HCT116 (cell line): ENCODE measurements around the gene ZFHX3. TPM values are rescaled to one million over a fixed set of nuclear protein-coding genes. Genes with fewer than 3 reads are reported as not detected.

ENCODE experiments used
- ATAC-seq: fragments of 200-7000 bp; cut with Tn5 transposase; 2 replicates; pipeline ENCODE4 v1.9.1; 2020; ENCODE audit warnings: mild to moderate bottlenecking, moderate library complexity
- BruUV-seq: library from RNA; stranded (reverse); fragments of 400-500 nt; replicated peaks from 2 replicates; lab custom pipeline; 2021; lab: Mats Ljungman, UMichigan
- CTCF ChIA-PET: fragments of 300-600 bp; sonication (Branson Sonifier 250); formaldehyde crosslinking; loops from one replicate; lab custom pipeline; 2021; ENCODE audit warnings: antibody characterized with exemption; lab: Charles Lee
- POLR2A ChIA-PET: fragments of 300-600, 350-600 bp; sonication (Branson Sonifier 250); formaldehyde crosslinking; loops from one replicate; lab custom pipeline; 2021; ENCODE audit warnings: antibody characterized with exemption; lab: Charles Lee
- RAD21 ChIA-PET, 2 experiments: fragments of 300-600 bp; sonication (Branson Sonifier 250); formaldehyde crosslinking; loops; one replicate each; lab custom pipeline; 2023; ENCODE audit warnings: low total read pairs in 2 of 2; ENCODE audit not compliant: uncharacterized antibody in 2 of 2, unreplicated experiment in 2 of 2, low non-redundant PET in 1 of 2; lab: Charles Lee
- DNase-seq: peaks from one replicate; pipeline ENCODE4 v3.0.0-alpha.2; 2010; ENCODE audit warnings: low read depth, low spot score
- H2AFZ ChIP-seq: fragments of 200-600 bp; shearing (Covaris generic), sonication (generic); 2 replicates; pipeline ENCODE4 v1.6.1; 2017; ENCODE audit warnings: low read depth, mixed run types, mixed read lengths, antibody characterized with exemption, low read length; ENCODE audit not compliant: poor library complexity, severe bottlenecking
- H3K27ac ChIP-seq: 2 replicates; pipeline ENCODE4 v1.5.1; 2012; ENCODE audit warnings: low read depth, low read length
- H3K27me3 ChIP-seq: fragments of 200-600 bp; sonication (generic); 2 replicates; pipeline ENCODE4 v1.6.1; 2016; ENCODE audit warnings: mixed run types, low read length, mixed read lengths; ENCODE audit not compliant: insufficient read depth
- H3K36me3 ChIP-seq, 2 experiments: fragments of 200-500 bp in 1 of 2; fragments of 200-600 bp in 1 of 2; sonication (Bioruptor generic) in 1 of 2; sonication (generic) in 1 of 2; 2 replicates each; pipeline versions ENCODE4 v1.5.1 to v1.6.1; 2014 to 2016; ENCODE audit warnings: low read length in 2 of 2, inconsistent platforms in 1 of 2, mixed read lengths in 1 of 2, mixed run types in 1 of 2; ENCODE audit not compliant: insufficient read depth in 2 of 2, control insufficient read depth in 1 of 2
- H3K4me1 ChIP-seq, 2 experiments: fragments of 200-600 bp in 1 of 2; sonication (generic) in 1 of 2; 2 replicates each; pipeline versions ENCODE4 v1.5.1 to v1.6.1; 2012 to 2017; ENCODE audit warnings: low read length in 2 of 2, inconsistent platforms in 1 of 2, mild to moderate bottlenecking in 1 of 2, mixed read lengths in 1 of 2, mixed run types in 1 of 2, moderate library complexity in 1 of 2; ENCODE audit not compliant: insufficient read depth in 2 of 2, control insufficient read depth in 1 of 2
- H3K4me2 ChIP-seq: fragments of 200-600 bp; sonication (generic); 2 replicates; pipeline ENCODE4 v1.6.1; 2017; ENCODE audit warnings: mixed run types, low read length, mixed read lengths
- H3K4me3 ChIP-seq, 2 experiments: fragments of 200-600 bp in 1 of 2; sonication (generic) in 1 of 2; replicated peaks in 1 of 2; 2 replicates each; pipeline ENCODE4 v1.5.1; 2011 to 2016; ENCODE audit warnings: low read length in 2 of 2, control low read depth in 1 of 2, low read depth in 1 of 2, mild to moderate bottlenecking in 1 of 2, mixed read lengths in 1 of 2, mixed run types in 1 of 2
- H3K79me2 ChIP-seq: fragments of 200-600 bp; sonication (generic); 2 replicates; pipeline ENCODE4 v1.6.1; 2017; ENCODE audit warnings: mild to moderate bottlenecking, mixed run types, low read length, moderate library complexity, mixed read lengths; ENCODE audit not compliant: insufficient read depth
- H3K9ac ChIP-seq: fragments of 200-600 bp; sonication (generic); 2 replicates; pipeline ENCODE4 v1.6.1; 2016; ENCODE audit warnings: low read length, mixed read lengths
- H3K9me2 ChIP-seq: fragments of 200-600 bp; sonication (generic), shearing (Covaris generic); 2 replicates; pipeline ENCODE4 v1.6.1; 2017; ENCODE audit warnings: mixed run types, mild to moderate bottlenecking, moderate library complexity; ENCODE audit not compliant: insufficient read depth
- H3K9me3 ChIP-seq, 2 experiments: fragments of 200-500 bp in 1 of 2; fragments of 200-600 bp in 1 of 2; sonication (Bioruptor generic) in 1 of 2; sonication (generic) in 1 of 2; 2 replicates each; pipeline ENCODE4 v1.6.1; 2014 to 2017; ENCODE audit warnings: low read length in 2 of 2, mixed read lengths in 2 of 2, inconsistent platforms in 1 of 2, low read depth in 1 of 2, mild to moderate bottlenecking in 1 of 2, mixed run types in 1 of 2, moderate library complexity in 1 of 2; ENCODE audit not compliant: control insufficient read depth in 1 of 2, insufficient read depth in 1 of 2
- H4K20me1 ChIP-seq: fragments of 200-600 bp; sonication (generic), shearing (Covaris generic); 2 replicates; pipeline ENCODE4 v1.6.1; 2017; ENCODE audit warnings: mixed run types, mild to moderate bottlenecking, moderate library complexity; ENCODE audit not compliant: insufficient read depth
- CBX3 ChIP-seq: IDR thresholded peaks from 2 replicates; pipeline ENCODE4 v1.6.1; 2012; ENCODE audit warnings: low read depth
- EZH2phosphoT487 ChIP-seq: fragments of 200-600 bp; IDR thresholded peaks from 2 replicates; pipeline ENCODE4 v1.6.1; 2018; ENCODE audit warnings: antibody characterized with exemption, borderline replicate concordance
- MAX ChIP-seq: IDR thresholded peaks from 2 replicates; pipeline ENCODE4 v1.6.1; 2012
- POLR2AphosphoS5 ChIP-seq: IDR thresholded peaks from 2 replicates; pipeline ENCODE4 v1.6.1; 2011; ENCODE audit warnings: mild to moderate bottlenecking, low read depth, low read length, moderate library complexity
- REST ChIP-seq: IDR thresholded peaks from 2 replicates; pipeline ENCODE4 v1.6.1; 2012; ENCODE audit warnings: low read depth
- TCF7L2 ChIP-seq: IDR thresholded peaks from 2 replicates; pipeline ENCODE4 v1.7.0; 2011; ENCODE audit warnings: borderline replicate concordance, inconsistent platforms; ENCODE audit not compliant: insufficient read depth, insufficient read length; ENCODE audit errors: extremely low read depth
- YY1 ChIP-seq: IDR thresholded peaks from 2 replicates; pipeline ENCODE4 v1.6.1; 2011; ENCODE audit warnings: low read length, low read depth, moderate library complexity, mild to moderate bottlenecking; ENCODE audit not compliant: insufficient replicate concordance; ENCODE audit errors: extremely low read depth
- intact Hi-C: fragments of 100-400 bp; cut with micrococcal nuclease; formaldehyde crosslinking; loops from 2 replicates; pipeline ENCODE4 v1.10.0; 2022
- total RNA-seq: library from RNA; stranded (reverse); gene quantifications from one replicate; pipeline ENCODE4 v1.2.1, GENCODE V29; 2021; ENCODE audit not compliant: unreplicated experiment

ZFHX3 gene
- total RNA-seq, 1 experiment from 2014 or later, result 6.3 TPM

- intact Hi-C loops, result no loop called here
- H3K4me1 ChIP-seq, result no peaks in the 10 kb centered on the region
- H4K20me1 ChIP-seq, result no peaks in the 10 kb centered on the region
- RAD21 ChIA-PET, result no interaction called here
- ATAC-seq (no peak), DNase-seq (no peak)
- H3K9me2 ChIP-seq, result no peaks in the 10 kb centered on the region
- POLR2A ChIA-PET, result no interaction called here
- H2AFZ ChIP-seq, result no peak overlapping the region
- no peaks in the 10 kb centered on the region for H3K9me3 ChIP-seq
- no peak overlapping the region for H3K9ac ChIP-seq
- no peak overlapping the region for H3K4me3 ChIP-seq
- no peaks in the 10 kb centered on the region for H3K36me3 ChIP-seq
- H3K27ac ChIP-seq, result no peak overlapping the region
- H3K79me2 ChIP-seq, result no peaks in the 10 kb centered on the region
- H3K4me2 ChIP-seq, result no peak overlapping the region
- TF ChIP-seq YY1 (no peak), CBX3 (no peak), TCF7L2 (no peak), MAX (no peak), EZH2phosphoT487 (no peak)
- CTCF ChIA-PET, result no interaction called here
- no peaks in the 10 kb centered on the region for H3K27me3 ChIP-seq
- no TSS peak for BruUV-seq
These were observed 239.2 kb downstream of the ZFHX3 start for GRCh38 chr16:72808754-72809153.

- Histone ChIP-seq H3K9me3 (no peaks in the 10 kb centered on the region), H3K4me1 (no peaks in the 10 kb centered on the region), H3K9me2 (no peaks in the 10 kb centered on the region), H3K4me2 (no peak overlapping the region), H4K20me1 (no peaks in the 10 kb centered on the region), H3K36me3 (no peaks in the 10 kb centered on the region), H3K27me3 (no peaks in the 10 kb centered on the region), H3K4me3 (no peak overlapping the region), H3K27ac (no peak overlapping the region), H2AFZ (no peak overlapping the region), H3K9ac (no peak overlapping the region), H3K79me2 (no peaks in the 10 kb centered on the region)
- BruUV-seq, result no TSS peak
- RAD21 ChIA-PET, result no interaction called here
- intact Hi-C loops, result no loop called here
- TF ChIP-seq REST, result no peak
- TF ChIP-seq POLR2AphosphoS5, result no peak
- POLR2A ChIA-PET, result no interaction called here
- no peak for ATAC-seq
- CTCF ChIA-PET, result interaction anchor here (1.3 kb wide), 1 partner anchor 25 kb away, joined by 3 read pairs; no protein-coding TSS in a partner anchor
- no peak for DNase-seq
These were observed 240.7 kb downstream of the ZFHX3 start for GRCh38 chr16:72807245-72807644.
